Brain microvascular endothelial cell (primary cell): ENCODE results near the gene RRP36.

Experiments
- DNase-seq: peaks from one replicate; pipeline ENCODE4 v3.0.0-alpha.2; 2020
- H3K27ac ChIP-seq: fragments of 250-450 bp; sonication (Bioruptor Pico); 2 replicates; pipeline ENCODE4 v1.5.1; 2020; ENCODE audit warnings: mild to moderate bottlenecking, moderate library complexity
- H3K27me3 ChIP-seq: fragments of 250-450 bp; sonication (Bioruptor Pico); replicated peaks from 2 replicates; pipeline ENCODE4 v1.5.1; 2020; ENCODE audit warnings: mild to moderate bottlenecking
- H3K36me3 ChIP-seq: fragments of 250-450 bp; sonication (Bioruptor Pico); replicated peaks from 2 replicates; pipeline ENCODE4 v1.5.1; 2020; ENCODE audit warnings: mild to moderate bottlenecking
- H3K4me3 ChIP-seq: 2 replicates; pipeline ENCODE4 v1.5.1; 2011; ENCODE audit warnings: low read depth, mild to moderate bottlenecking, control low read depth, low read length, moderate library complexity
- CTCF ChIP-seq: IDR thresholded peaks from 2 replicates; pipeline ENCODE4 v1.5.1; 2011; ENCODE audit warnings: low read depth, mild to moderate bottlenecking, moderate library complexity, low read length, control low read depth, inconsistent platforms; ENCODE audit errors: missing control alignments
- in situ Hi-C: cut with HindIII; loops from 2 replicates; pipeline ENCODE4 v1.10.0; 2017; ENCODE audit warnings: low sequenced_read_pairs, low pct_ligation_motif_present

The RRP36 gene

GRCh38 chr6:43012364-43012763 is 9.1 kb upstream of the RRP36 start:
- Histone ChIP-seq H3K27ac (no peak overlapping the region), H3K27me3 (no peaks in the 10 kb centered on the region), H3K36me3 (peaks cover 45% of the 10 kb centered on the region), H3K4me3 (no peak overlapping the region)
- TF ChIP-seq CTCF, result no peak
- in situ Hi-C loops, result no loop called here
- no peak for DNase-seq

DNA sequence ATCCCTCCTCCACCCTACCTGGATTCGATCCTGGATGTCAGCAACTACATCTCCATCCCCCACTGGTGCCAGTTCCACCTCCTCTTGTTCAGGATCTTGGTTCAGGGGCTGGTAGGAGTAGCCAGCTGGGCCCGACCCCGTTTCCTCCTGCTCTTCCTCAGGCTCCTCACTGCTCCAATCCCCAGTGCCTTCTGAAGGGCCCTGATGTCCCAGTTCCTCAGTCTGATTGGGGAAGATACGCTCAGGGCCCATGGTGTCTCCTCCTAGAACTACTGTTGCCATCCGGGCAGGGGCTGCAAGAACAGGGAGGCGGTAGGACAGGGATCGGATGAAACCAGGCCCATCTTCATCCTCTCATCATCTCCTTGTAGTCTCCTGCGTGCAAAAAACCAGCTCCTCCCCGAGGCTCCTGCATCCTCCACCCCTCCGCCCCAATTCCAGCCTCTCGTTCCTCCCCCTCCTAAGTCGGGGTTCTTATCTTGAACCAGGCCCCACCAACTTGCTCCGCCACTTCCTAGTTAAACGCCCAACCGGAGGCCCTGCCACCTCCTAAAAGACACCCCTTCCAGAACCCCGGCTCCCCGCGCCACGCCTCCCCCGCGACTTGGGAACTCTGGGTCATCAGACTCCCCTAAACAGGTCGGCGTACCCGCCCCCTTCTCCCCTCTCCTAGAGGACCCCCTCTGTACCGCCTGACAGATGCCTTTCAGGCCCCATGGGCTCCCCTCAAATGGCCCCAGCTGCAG is 8.2 kb upstream of the RRP36 start:
- Histone ChIP-seq H3K27ac (no peak overlapping the region), H3K36me3 (peaks cover 43% of the 10 kb centered on the region), H3K27me3 (no peaks in the 10 kb centered on the region), H3K4me3 (peak overlapping the region; percentile 94)
- no peak for DNase-seq
- no peak for TF ChIP-seq CTCF
- in situ Hi-C loops, result no loop called here

DNA sequence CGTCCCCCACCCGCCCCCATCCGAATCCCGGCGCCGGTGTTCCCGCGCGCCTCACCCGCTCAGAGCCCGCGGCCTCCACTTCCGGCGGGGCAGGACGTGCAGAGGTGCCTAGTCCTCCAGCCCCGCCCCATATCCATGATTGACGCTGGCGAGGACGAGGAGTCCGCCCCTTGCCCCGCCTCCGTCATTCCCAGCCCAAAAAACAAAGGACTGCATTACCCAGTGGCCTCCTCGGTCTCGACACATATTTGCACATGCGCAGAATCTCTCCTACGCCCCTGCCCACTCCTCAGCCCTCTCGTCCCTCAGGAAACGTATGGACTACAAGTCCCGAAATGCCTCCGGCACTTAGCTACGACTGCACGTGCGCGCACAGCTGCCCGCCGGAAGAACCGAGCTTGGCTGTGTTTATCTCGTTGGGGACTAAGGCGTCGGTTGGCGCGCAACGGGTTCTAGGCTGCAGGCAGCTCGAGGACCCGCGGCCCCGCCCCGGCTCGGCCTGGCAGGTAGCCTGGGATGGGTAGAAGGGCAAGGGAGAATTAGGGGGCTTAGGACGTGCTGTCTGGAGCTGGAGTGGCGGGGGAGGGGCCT is 7.5 kb upstream of the RRP36 start, which contains the start of the genes KLHDC3 and MEA1:
Gene KLHDC3 (plus strand): TSS at position 407 of the 591 bp plus-strand sequence. CDS start 2,944 bp downstream, outside the sequence.
Gene MEA1 (minus strand): TSS at position 104 of the 591 bp plus-strand sequence. CDS start 133 bp downstream, outside the sequence.
- peaks cover 43% of the 10 kb centered on the region for H3K36me3 ChIP-seq
- in situ Hi-C loops, result no loop called here

GRCh38 chr6:43014434-43014909 is 7.0 kb upstream of the RRP36 start:
- in situ Hi-C loops, result no loop called here
- H3K4me3 ChIP-seq, result peak overlapping the region; percentile 94
- peaks cover 42% of the 10 kb centered on the region for H3K36me3 ChIP-seq
- H3K27me3 ChIP-seq, result no peaks in the 10 kb centered on the region
- peak; percentile 36 for DNase-seq
- no peak for TF ChIP-seq CTCF
- H3K27ac ChIP-seq, result peak overlapping the region; percentile 83

More for the DNA sequence above, 7.5 kb upstream of the RRP36 start, which contains the start of the genes KLHDC3 and MEA1:
- Histone ChIP-seq H3K27ac (peak within 1 kb of the TSS; percentile 83), H3K4me3 (peak within 1 kb of the TSS; percentile 94), H3K27me3 (no peaks in the 10 kb centered on the region)
- TF ChIP-seq CTCF, result no peak
- DNase-seq, result peak; percentile 100

GRCh38 chr6:43016176-43016942 is 5.1 kb upstream of the RRP36 start:
- Histone ChIP-seq H3K36me3 (peaks cover 35% of the 10 kb centered on the region), H3K27me3 (no peaks in the 10 kb centered on the region), H3K27ac (no peak overlapping the region), H3K4me3 (no peak overlapping the region)
- TF ChIP-seq CTCF, result no peak
- in situ Hi-C loops, result no loop called here
- no peak for DNase-seq
